GM21529 (cell line): ENCODE data around the gene KCTD2.

ENCODE experiments used
- ATAC-seq: cut with Tn5 transposase; IDR thresholded peaks from one replicate; pipeline ENCODE4 v1.9.1; 2021; ENCODE audit not compliant: unreplicated experiment

KCTD2 gene

DNA sequence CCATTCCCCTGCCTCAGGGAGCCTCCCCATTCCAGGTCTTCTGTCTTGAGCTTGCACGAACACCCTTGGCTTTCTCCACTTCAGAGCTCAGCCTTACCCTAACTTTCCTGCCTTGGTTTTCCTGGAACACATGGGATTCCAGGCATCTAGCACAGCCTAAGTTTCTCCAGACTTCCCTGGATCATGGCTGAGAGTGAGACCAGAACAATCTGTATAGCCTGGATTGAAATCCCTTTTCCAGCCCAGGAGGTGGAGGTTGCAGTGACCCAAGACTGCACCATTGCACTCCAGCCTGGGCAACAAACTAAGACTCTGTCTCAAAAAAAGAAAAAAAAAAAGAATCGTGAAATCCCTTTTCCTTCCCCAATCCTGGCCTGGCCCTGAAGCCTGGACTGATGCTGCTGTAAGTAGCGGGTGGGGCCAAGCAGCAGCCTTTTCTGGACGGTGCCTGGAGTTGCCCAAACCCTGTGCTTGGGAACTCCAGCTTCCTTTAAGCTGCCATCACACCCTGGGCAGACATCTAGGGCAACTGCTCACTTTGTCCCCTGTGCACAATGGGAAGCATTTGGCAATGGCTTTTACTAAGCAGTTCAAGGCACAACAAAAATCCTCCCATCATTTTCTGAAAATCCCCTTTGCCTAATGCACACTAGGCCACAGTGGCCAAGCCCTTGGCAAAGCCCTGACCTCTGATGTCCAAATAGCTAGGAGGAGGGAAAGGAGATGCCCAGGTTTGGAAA lies 28.7 kb downstream of the KCTD2 start:
- ATAC-seq: no peak

DNA sequence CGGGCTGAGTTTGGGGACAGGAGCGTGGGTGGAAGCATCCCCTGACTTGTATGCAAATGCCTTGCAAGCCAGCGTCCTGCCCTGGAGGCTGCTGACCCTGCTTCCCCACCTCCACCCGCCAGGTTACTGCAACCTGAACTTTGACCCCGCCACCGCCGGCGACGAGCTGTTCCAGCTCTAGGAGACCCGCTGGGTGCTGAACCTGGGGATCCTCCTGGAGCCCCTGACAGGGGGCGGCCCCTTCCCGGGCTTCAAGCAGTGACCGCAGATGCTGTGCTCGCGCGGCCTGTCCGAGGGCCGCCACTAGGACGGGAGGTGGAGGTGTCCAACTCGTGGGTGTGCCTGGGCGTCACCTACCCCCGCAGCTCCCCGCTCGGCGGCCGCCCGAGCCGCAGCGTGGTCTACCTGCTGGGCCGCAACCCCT lies 30.1 kb downstream of the KCTD2 start:
- ATAC-seq: no peak

- ATAC-seq: no peak
Measured at GRCh38 chr17:75077496-75078283, 30.7 kb downstream of the KCTD2 start.

GRCh38 chr17:75078284-75079022 lies 31.4 kb downstream of the KCTD2 start:
- no peak for ATAC-seq

DNA sequence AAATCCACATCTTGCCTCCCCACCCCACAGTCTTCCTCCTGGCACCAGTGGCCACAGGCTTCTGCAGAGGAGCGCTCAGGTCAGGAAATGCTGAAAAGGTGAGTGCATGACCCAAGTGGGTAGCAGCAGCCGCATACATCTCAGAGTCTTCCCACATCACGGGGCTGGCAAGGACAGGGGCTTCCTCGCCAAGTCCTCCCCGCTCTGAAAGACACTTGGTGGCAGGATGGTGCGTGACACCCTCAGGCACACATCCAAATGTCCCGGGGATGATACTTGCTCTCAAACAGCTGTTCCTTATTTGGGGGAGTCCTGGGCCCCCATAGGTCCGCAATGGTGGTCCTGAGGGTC lies 32.0 kb downstream of the KCTD2 start:
- no peak for ATAC-seq

DNA sequence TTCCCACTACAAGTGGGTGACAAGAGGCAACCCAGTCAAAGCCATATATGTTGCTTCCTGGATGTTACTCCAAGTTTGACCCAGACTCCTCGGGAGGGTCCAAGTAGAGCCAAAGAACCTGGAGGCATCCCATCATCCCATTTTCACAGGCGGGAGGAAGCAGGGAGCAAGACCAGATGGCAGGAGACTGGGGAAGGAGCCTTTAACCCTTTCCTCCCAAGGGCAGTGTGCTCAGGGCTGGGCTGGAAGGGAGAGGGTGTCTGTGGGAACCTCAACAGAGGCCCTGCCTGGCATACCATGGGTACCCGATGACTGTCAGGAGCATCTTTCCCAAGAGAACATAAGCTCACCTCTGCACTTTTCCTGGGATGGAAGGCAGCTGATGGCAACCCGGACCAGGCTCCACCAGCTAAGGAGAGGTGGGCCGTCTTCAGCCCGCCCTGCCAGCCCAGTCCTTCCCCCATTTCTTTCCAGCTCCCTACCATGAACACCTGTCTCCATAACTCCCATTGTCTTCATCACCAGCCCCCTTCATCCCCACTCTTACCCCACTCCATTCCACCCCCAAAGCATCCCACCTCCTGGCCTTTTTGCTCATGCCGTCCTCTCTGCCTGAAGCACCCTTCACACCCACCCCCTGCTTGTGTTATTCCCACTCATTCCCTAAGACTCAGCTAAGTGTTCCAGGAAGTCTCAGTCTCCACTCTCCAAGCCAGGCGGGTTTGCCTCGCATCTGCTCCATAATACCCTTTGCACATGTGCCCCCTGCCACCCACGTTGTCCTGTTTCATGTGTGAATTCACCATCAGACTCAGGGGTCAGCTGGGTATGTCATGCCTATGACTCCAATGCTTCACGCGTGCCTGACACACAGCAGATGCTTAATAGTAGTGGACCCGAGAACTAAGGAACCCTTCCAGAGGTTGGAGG lies 34.9 kb downstream of the KCTD2 start:
- ATAC-seq: no peak

DNA sequence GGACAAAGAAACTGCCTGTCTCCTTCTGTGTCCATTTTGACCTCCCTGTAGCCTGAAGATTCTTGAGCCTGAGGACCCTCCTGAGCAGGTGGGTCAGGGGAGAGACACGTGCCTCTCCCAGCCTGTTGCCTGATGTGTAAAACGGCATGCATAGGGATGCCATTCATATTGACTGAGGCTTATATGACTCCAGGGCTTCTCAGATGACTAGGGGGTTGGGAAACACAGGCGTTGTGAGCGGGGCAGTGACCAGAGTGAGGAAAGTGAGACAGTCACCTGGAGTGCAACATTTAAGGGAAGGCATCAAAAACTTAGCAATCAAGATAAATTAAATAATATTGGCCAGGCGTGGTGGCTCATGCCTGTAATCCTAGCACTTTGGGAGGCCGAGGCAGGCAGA lies 35.7 kb downstream of the KCTD2 start:
- no peak for ATAC-seq

DNA sequence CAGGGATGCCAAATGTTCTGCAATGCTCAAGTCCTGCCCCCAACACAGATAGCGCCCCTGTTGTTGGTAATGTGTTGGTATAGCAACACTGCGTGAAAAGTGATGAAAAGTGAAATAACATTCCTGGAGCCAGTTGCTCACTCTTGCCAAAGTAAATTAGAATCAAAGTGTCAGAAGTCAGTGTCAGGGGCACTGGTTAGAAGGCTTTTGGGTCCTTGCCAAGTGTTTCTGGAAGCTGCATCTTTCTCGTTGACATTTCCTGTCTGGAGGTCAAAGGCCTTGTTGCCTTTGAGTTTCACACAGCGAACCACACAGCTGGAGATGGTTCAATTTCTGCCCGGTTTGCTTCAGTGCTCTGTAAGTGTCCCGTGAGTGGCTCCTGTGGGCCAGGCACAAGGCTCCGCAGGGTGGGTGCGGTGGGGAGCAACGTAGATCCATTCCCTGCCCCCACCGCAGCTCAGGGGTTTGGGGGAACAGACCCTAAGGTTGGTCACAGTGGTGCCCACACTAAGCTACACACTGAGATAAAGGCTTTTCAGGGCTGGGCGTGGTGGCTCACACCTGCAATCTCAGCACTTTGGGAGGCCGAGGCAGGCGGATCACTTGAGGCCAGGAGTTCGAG lies 37.1 kb downstream of the KCTD2 start:
- ATAC-seq: no peak

DNA sequence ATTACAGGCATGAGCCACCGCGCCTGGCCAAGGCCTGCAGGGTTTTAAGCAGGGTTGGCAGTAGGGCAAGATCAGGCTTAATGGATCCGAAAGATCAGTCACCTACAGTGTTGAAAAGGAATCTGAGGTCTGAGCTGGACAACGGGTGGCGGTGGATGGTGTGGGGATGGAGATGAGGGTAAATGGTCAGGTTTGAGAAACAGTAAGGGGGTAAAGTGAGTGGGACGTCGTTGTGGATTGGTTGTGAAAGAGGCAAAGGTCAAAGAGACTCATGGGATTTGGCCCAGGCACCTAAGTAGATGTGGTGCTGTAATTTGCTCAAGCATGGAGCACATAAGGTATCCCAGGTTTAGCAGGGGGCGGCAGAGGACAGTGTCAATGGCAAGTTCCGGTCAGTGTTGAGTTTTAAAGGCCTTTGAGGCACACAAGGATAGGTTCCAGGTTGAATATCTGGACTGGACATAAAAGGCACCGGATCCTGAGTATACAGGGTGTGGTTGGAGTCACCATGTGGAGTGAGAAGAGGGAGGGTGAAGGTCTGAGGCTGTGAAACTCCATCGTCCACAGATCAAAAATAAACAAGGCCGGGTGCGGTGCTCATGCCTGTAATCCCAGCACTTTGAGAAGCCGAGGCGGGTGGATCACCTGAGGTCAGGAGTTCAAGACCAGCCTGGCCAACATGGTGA lies 39.6 kb downstream of the KCTD2 start:
- no peak for ATAC-seq

GRCh38 chr17:75087182-75087557 lies 40.1 kb downstream of the KCTD2 start:
- no peak for ATAC-seq

- no peak for ATAC-seq
Measured at GRCh38 chr17:75087558-75088453, 40.8 kb downstream of the KCTD2 start, which contains the start of gene SLC16A5. TSS of gene SLC16A5 (plus strand) at chr17:75087954. CDS start at chr17:75093637, 5,683 bp downstream.

- no peak for ATAC-seq
Measured at GRCh38 chr17:75088465-75089417, 41.7 kb downstream of the KCTD2 start.

DNA sequence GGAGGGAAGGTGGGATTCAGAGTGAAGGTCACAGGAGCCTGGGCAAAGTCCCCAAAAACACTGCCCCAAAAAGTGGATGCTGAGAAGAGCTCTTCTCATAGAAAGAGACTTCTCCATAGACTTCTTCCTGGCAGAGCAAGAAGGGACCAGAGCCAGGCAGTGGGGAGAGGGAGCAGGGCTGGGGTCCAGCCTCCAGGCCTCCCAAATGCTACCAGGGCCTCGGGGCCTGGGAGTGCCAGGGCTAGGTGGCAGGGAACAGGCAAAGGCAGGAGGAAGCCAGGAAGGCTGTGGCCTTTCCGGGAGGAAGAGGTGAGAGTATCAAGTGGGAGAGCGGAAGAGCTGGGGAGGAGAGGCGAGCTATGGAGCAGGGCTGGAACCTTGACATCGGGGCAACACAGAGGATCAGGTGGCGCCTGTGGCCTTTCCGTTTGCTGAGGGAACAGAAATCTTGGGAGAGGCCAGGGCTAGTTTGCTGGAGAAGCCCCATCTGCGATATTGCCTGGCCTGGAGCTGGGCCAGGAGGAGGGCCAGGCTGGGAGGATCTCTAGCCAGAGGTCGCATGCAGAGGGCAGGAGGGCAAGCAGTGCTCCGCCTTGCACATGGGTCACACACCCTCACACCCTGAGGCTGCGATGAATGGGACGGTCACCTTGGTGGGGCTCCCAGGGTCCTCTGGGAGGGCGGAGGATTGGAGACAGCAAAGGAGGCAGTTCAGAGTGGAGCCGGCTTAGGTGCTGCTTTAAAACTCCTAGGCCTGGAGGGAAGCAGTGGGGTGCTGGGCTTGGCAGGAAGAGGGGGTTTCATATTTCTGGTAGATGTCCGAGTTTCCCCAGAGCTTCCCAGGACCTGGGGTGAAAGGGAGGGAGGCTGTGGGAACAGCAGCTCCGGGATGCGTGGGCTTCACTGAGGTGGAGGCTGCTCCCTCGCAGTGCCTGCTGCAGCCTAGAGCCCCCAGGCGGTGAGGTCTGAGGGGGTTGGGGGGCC lies 44.1 kb downstream of the KCTD2 start:
- no peak for ATAC-seq

GRCh38 chr17:75091855-75092327 lies 44.9 kb downstream of the KCTD2 start:
- no peak for ATAC-seq

DNA sequence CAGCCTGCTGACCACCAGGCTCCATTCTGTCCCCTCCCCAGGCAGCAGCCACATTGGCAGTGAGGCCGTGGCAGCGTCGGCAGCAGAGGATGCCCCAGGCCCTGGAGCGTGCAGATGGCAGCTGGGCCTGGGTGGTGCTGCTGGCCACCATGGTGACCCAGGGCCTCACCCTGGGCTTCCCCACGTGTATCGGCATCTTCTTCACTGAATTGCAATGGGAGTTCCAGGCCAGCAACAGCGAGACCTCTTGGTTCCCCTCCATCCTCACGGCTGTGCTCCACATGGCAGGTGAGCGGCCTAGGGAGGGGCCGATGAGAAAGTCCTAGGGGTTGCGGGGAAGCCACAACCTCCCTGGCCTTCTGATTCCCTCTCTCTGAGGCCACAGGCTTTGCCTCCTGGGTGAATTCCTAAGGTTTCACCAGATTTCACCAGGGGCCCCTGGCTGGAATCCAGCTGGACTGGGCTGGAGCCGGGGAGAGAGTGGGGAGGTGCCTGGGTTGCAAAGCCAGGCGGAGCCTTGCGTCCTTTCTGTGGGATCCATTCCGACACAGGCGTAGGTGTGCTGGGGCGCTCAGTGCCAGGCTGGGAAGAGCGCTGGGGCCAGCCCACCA lies 46.6 kb downstream of the KCTD2 start:
- ATAC-seq: no peak
